Right lobe of liver (tissue), 4 donors: Measurements from ENCODE around the gene DLGAP4.

Source experiments
- CTCF ChIP-seq, 4 donors: fragments of 200-600 bp in 3 of 4; fragments of 450-650 bp in 1 of 4; IDR thresholded peaks; one replicate each; pipeline versions ENCODE4 v1.5.1 to v1.8.0; 2016 to 2022; ENCODE audit warnings: antibody characterized with exemption in 4 of 4, mild to moderate bottlenecking in 2 of 4
- POLR2A ChIP-seq: fragments of 450-650 bp; IDR thresholded peaks from one replicate; pipeline ENCODE4 v1.6.1; 2017; ENCODE audit warnings: antibody characterized with exemption, mild to moderate bottlenecking
- donor health status: DM: no; HTN: no; CAD: no.
- donor health status: DM: no; HTN: no; CAD: no.
- donor health status: DM: no; HTN: yes; CAD: no.

GRCh38 chr20:36311854-36312723 lies 6.0 kb downstream of the DLGAP4 start:
- TF ChIP-seq CTCF (IDR thresholded peaks at IDR 0.05) (no peak), POLR2A (no peak)
